Stomach (tissue), 9 donors: ENCODE results near the gene KCNQ5. TPM values are rescaled to one million over a fixed set of nuclear protein-coding genes. Genes with fewer than 3 reads are reported as not detected.

Experiments
- DNase-seq, 2 donors: peaks; one replicate each; pipeline versions ENCODE4 v3.0.0 to v3.0.0-alpha.2; 2013 to 2019
- H3K27ac ChIP-seq, 5 donors: fragments of 200-600 bp in 4 of 5; sonication (generic) in 4 of 5; one replicate each; pipeline ENCODE4 v1.5.1; 2013 to 2019; ENCODE audit warnings: mild to moderate bottlenecking in 1 of 5, moderate library complexity in 1 of 5
- H3K27me3 ChIP-seq, 3 donors: fragments of 200-600 bp; sonication (generic); one replicate each; pipeline ENCODE4 v1.5.1; 2017 to 2019; ENCODE audit warnings: mixed run types in 1 of 3
- H3K36me3 ChIP-seq, 4 donors: fragments of 200-600 bp; sonication (generic); 1 replicate in 3 of 4; 2 replicates in 1 of 4; pipeline ENCODE4 v1.5.1; 2016 to 2019
- H3K4me1 ChIP-seq, 4 donors: fragments of 200-600 bp; sonication (generic); one replicate each; pipeline ENCODE4 v1.5.1; 2016 to 2019
- H3K4me3 ChIP-seq, 4 donors: fragments of 200-600 bp; sonication (generic) in 3 of 4; one replicate each; pipeline ENCODE4 v1.5.1; 2016 to 2019; ENCODE audit warnings: mild to moderate bottlenecking in 1 of 4
- H3K9me3 ChIP-seq, 4 donors: fragments of 200-600 bp; sonication (generic); one replicate each; pipeline ENCODE4 v1.5.1; 2016 to 2019
- EP300 ChIP-seq: sonication (generic); formaldehyde crosslinking; IDR thresholded peaks from one replicate; pipeline ENCODE4 v1.6.1; 2017; ENCODE audit warnings: antibody characterized with exemption
- POLR2A ChIP-seq, 4 donors: fragments of 450-650 bp; IDR thresholded peaks; one replicate each; pipeline ENCODE4 v1.6.1; 2016; ENCODE audit warnings: antibody characterized with exemption in 4 of 4, control low read depth in 2 of 4, mild to moderate bottlenecking in 1 of 4, moderate library complexity in 1 of 4
- POLR2AphosphoS5 ChIP-seq, 3 donors: sonication (generic); formaldehyde crosslinking; IDR thresholded peaks; one replicate each; pipeline ENCODE4 v1.6.1; 2016; ENCODE audit warnings: antibody characterized with exemption in 3 of 3
- WGBS, 5 donors: extraction: QIAGEN DNeasy Blood & Tissue Kit in 3 of 5; methylation state at CpG; one replicate each; pipeline versions ENCODE4 v1.1.5 to v1.1.7; 2013 to 2018; 5-methylcytosine and 5-hydroxymethylcytosine counted together
- intact Hi-C: fragments of 100-400 bp; cut with DNase I; formaldehyde crosslinking; loops from one replicate; pipeline ENCODE4 v1.15.1; 2023; ENCODE audit warnings: low total_unique reads
- polyA plus RNA-seq, 3 donors: library from polyadenylated mRNA; stranded (reverse); fragments of 200-250 nt; gene quantifications; one replicate each; pipeline ENCODE4 v1.2.3, GENCODE V29; 2013
- total RNA-seq, 5 donors: library from RNA; depleted of rRNA; stranded (reverse); fragments of >200 nt; gene quantifications; one replicate each; pipeline versions ENCODE4 v1.1.0 to v1.2.3, GENCODE V29; 2014 to 2016
- TF ChIP-seq, protein P1 (sequence below), 7 experiments: fragments of 450-650 bp in 4 of 7; fragments of 200-600 bp in 3 of 7; sonication (generic) in 3 of 7; IDR thresholded peaks; one replicate each; pipeline ENCODE4 v1.5.1; 2016 to 2019; ENCODE audit warnings: antibody characterized with exemption in 7 of 7, control low read depth in 2 of 7, mild to moderate bottlenecking in 1 of 7
- donor health status: healthy with polysubstance abuse.
- donor health status: Bipolar disorder and iron deficiency.
- donor health status: healthy.

Gene KCNQ5
- total and polyA plus RNA-seq, 8 donors, result 0.12 to 2.8 (median 0.37) TPM; not detected in 2

DNA sequence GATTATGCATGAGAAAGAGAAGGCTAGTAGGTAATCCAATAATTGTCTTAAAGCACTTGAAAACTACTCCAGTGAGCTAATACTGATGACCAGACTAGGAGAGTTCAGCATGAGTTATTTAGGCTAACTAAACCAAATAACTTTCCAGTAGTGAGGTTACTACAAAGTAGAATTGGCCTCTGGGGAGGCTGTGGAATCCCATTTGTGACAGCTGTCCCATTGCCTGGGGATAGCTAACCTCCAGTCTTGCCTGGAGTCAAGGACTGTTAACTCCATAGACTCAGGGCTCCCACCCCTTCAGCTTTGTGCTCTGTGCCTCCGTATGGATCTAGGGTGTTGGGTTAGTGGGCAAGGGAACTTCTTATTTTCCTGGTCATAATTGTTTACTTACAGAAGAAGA is 51.0 kb downstream of the KCNQ5 start:
- no peak overlapping the region for H3K27ac ChIP-seq
- intact Hi-C loops, result no loop called here
- H3K27me3 ChIP-seq, result no peaks in the 10 kb centered on the region
- no peak for TF ChIP-seq POLR2AphosphoS5 (IDR thresholded peaks at IDR 0.05)
- no peak for TF ChIP-seq EP300
- TF ChIP-seq, protein P1, sequence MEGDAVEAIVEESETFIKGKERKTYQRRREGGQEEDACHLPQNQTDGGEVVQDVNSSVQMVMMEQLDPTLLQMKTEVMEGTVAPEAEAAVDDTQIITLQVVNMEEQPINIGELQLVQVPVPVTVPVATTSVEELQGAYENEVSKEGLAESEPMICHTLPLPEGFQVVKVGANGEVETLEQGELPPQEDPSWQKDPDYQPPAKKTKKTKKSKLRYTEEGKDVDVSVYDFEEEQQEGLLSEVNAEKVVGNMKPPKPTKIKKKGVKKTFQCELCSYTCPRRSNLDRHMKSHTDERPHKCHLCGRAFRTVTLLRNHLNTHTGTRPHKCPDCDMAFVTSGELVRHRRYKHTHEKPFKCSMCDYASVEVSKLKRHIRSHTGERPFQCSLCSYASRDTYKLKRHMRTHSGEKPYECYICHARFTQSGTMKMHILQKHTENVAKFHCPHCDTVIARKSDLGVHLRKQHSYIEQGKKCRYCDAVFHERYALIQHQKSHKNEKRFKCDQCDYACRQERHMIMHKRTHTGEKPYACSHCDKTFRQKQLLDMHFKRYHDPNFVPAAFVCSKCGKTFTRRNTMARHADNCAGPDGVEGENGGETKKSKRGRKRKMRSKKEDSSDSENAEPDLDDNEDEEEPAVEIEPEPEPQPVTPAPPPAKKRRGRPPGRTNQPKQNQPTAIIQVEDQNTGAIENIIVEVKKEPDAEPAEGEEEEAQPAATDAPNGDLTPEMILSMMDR (IDR thresholded peaks at IDR 0.05), result no peak
- no peak for TF ChIP-seq POLR2A (IDR thresholded peaks at IDR 0.05)
- WGBS, 5 donors, result 53 to 76% (median 71%) methylated on average over 1 of the region's 1 CpG
- no peaks in the 10 kb centered on the region for H3K36me3 ChIP-seq
- no peaks in the 10 kb centered on the region for H3K4me1 ChIP-seq
- no peak for DNase-seq
- H3K9me3 ChIP-seq, result no peaks in the 10 kb centered on the region
- H3K4me3 ChIP-seq, result no peak overlapping the region

DNA sequence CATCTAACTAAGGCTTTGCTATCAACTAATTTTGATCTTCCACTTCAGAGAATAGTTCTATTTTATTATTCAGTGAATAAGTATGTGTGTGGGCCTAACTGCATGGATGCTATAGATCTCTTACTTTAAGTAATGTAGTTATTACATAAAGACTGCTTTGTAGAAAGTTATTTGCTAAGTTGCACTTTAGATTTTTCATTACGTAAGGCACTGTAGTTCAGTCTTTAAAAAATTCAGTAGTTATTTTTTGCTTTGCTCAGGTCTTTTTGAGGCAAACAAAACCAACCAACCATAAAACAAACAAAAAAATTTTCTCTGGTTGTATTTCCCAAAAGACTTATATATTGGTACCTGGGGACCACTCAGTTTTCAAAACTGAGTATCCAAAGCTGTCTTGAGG is 53.0 kb downstream of the KCNQ5 start:
- 90 to 97% (median 92%) methylated on average over 1 of the region's 1 CpG for WGBS, 5 donors
- TF ChIP-seq POLR2A (IDR thresholded peaks at IDR 0.05) (no peak), POLR2AphosphoS5 (IDR thresholded peaks at IDR 0.05) (no peak), EP300 (no peak)
- TF ChIP-seq, protein P1 (IDR thresholded peaks at IDR 0.05), result no peak

DNA sequence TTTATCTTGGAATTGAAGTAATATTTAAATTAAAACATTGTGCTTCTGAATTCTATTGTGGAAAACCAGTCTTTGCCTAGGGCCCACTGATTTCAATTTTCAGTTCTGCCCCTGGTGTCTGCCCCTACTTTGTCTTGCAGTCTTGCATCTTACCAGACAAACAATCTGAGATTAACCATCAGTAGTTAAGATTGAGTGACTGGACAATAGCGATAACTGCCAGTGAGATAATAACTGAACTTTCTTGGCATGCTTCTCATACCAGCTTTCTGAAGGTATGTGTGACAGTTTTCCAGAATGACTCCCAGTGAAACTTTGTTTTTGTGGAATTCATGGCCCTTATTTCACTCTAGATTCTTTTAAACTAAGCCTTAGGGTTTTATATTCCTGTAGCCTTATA is 53.5 kb downstream of the KCNQ5 start:
- no peak for TF ChIP-seq POLR2AphosphoS5 (IDR thresholded peaks at IDR 0.05)
- TF ChIP-seq EP300, result no peak
- TF ChIP-seq POLR2A (IDR thresholded peaks at IDR 0.05), result no peak
- TF ChIP-seq, protein P1 (IDR thresholded peaks at IDR 0.05), result no peak
- intact Hi-C loops, result no loop called here
- WGBS, 5 donors, result 18 to 55% (median 42%) methylated on average over 1 of the region's 1 CpG
- no peak for DNase-seq
- Histone ChIP-seq H3K36me3 (no peaks in the 10 kb centered on the region), H3K9me3 (no peaks in the 10 kb centered on the region), H3K27ac (no peak overlapping the region), H3K4me3 (no peak overlapping the region), H3K4me1 (no peaks in the 10 kb centered on the region), H3K27me3 (no peaks in the 10 kb centered on the region)

More for the DNA sequence above, 53.0 kb downstream of the KCNQ5 start:
- Histone ChIP-seq H3K4me3 (no peak overlapping the region), H3K4me1 (no peaks in the 10 kb centered on the region), H3K27me3 (no peaks in the 10 kb centered on the region), H3K9me3 (no peaks in the 10 kb centered on the region), H3K27ac (no peak overlapping the region), H3K36me3 (no peaks in the 10 kb centered on the region)
- intact Hi-C loops, result no loop called here
- no peak for DNase-seq

DNA sequence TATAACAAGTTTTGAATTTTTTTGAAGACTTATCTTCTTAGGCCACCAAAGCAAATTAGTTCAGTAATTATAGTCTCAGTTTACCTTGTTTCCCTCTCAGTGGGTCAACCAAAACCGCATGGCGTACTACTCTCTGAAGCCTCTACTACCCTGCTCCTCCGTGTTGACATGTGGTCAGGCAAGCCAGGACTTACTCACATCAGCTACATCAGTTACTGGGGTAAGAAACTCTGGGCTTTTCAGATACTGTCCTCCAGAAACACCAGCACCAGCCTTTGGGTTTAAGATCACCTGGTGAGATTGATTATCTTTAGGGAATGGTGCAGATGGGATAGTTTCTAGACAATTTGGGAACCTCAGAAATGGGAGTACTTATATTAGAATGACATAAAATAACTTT is 55.1 kb downstream of the KCNQ5 start:
- Histone ChIP-seq H3K4me3 (no peak overlapping the region), H3K9me3 (no peaks in the 10 kb centered on the region), H3K36me3 (no peaks in the 10 kb centered on the region), H3K4me1 (no peaks in the 10 kb centered on the region), H3K27ac (no peak overlapping the region), H3K27me3 (no peaks in the 10 kb centered on the region)
- TF ChIP-seq, protein P1 (IDR thresholded peaks at IDR 0.05), result no peak
- TF ChIP-seq POLR2AphosphoS5 (IDR thresholded peaks at IDR 0.05) (no peak), POLR2A (IDR thresholded peaks at IDR 0.05) (no peak), EP300 (no peak)
- intact Hi-C loops, result no loop called here
- 80 to 91% (median 81%) methylated on average over 3 of the region's 3 CpGs for WGBS, 5 donors
- no peak for DNase-seq
